IPS-15b (cell line): ENCODE data around the gene RNF212B.
"Not testable (repeated sequence)": the region's sequence is repeated elsewhere in the genome, so short reads cannot be mapped to it uniquely, and the experiment has no call there.

Source experiments
- H3K27me3 ChIP-seq: one replicate; pipeline ENCODE4 v1.6.1; 2013; ENCODE audit warnings: low read length; ENCODE audit not compliant: control insufficient read depth, insufficient read depth
- H3K36me3 ChIP-seq: one replicate; pipeline ENCODE4 v1.6.1; 2013; ENCODE audit warnings: low read length; ENCODE audit not compliant: control insufficient read depth, insufficient read depth
- H3K4me1 ChIP-seq: one replicate; pipeline ENCODE4 v1.6.1; 2013; ENCODE audit warnings: mild to moderate bottlenecking, low read length; ENCODE audit not compliant: control insufficient read depth, insufficient read depth
- H3K4me3 ChIP-seq: one replicate; pipeline ENCODE4 v1.5.1; 2013; ENCODE audit warnings: low read depth, low read length
- H3K9ac ChIP-seq: one replicate; pipeline ENCODE4 v1.6.1; 2013; ENCODE audit warnings: low read depth, mild to moderate bottlenecking, low read length
- H3K9me3 ChIP-seq: one replicate; pipeline ENCODE4 v1.6.1; 2013; ENCODE audit warnings: mild to moderate bottlenecking, low read length; ENCODE audit not compliant: control insufficient read depth, insufficient read depth

Gene RNF212B

GRCh38 chr14:23249824-23250223 is 12.1 kb downstream of the RNF212B start:
- Histone ChIP-seq H3K36me3 (no peaks in the 10 kb centered on the region), H3K9me3 (no peaks in the 10 kb centered on the region), H3K9ac (no peak overlapping the region), H3K27me3 (no peaks in the 10 kb centered on the region), H3K4me1 (peaks cover 22% of the 10 kb centered on the region), H3K4me3 (no peak overlapping the region)

- H3K4me1 ChIP-seq, result peaks cover 22% of the 10 kb centered on the region
- no peak overlapping the region for H3K9ac ChIP-seq
- H3K36me3 ChIP-seq, result no peaks in the 10 kb centered on the region
- no peaks in the 10 kb centered on the region for H3K9me3 ChIP-seq
- no peaks in the 10 kb centered on the region for H3K27me3 ChIP-seq
- no peak overlapping the region for H3K4me3 ChIP-seq
These were observed 14.3 kb downstream of the RNF212B start for GRCh38 chr14:23252006-23252405.

DNA sequence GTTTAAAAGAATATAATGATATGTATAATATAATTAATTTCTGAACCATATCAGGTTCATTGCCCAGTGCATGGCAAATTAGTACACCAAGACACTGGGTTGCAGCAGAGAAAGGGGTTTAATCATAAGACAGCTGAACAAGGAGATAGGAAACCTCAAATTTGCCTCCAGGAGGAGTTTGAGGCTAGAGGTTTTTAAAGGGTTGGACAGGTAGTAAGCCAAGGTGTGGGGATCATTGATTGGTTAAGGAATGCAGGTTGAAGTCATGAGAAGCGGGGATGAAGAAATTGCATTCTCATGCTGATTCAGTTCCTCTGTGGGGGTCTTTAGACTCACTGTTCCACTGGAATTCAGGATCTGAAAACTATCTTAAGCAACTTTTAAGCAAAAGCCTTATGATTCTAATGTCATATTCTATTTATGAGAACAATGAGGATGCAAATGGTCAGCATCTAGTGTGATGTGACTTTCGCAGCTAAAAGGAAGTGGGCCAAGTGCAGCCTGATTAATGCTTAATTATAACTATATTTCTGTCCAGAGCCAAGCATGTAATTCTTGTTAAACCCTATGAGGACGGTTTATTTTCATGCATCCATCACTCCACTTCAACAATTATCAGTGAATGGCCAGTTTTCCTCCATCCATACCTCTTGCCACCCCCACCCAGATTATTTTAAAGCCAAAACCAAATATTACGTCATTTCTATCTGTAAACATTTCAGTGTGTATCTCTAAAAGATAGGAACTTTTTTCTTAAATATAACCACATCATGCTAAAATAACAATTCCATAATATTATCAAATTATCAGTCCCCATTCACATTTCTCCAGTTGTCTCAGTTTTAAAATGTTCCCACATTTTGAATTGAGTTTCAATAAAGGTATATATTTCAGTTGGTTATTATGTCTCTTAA is 14.9 kb downstream of the RNF212B start:
- no peaks in the 10 kb centered on the region for H3K9me3 ChIP-seq
- peaks cover 22% of the 10 kb centered on the region for H3K4me1 ChIP-seq
- no peaks in the 10 kb centered on the region for H3K27me3 ChIP-seq
- H3K9ac ChIP-seq, result no peak overlapping the region
- H3K36me3 ChIP-seq, result no peaks in the 10 kb centered on the region
- H3K4me3 ChIP-seq, result no peak overlapping the region

DNA sequence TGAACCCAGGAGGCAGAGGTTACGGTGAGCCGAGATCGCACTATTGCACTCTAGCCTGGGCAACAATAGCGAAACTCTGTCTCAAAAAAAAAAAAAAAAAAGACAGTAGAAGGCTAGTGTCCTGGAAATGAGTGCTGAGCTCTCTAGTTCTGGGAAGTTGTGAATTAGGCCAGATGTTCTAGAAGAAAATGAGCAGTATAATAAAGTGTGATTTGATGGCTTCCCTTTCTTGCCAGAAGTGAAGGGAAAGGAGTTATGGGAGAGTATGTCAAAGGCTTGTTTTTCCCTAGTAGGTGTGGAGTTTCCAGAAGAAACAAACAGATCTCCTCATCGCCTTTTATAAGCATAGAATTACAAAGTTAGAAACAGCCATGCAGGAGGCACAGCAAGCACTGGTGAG is 20.5 kb downstream of the RNF212B start:
- Histone ChIP-seq H3K9me3 (no peaks in the 10 kb centered on the region), H3K4me3 (no peak overlapping the region), H3K27me3 (no peaks in the 10 kb centered on the region)

GRCh38 chr14:23259426-23259825 is 21.7 kb downstream of the RNF212B start:
- Histone ChIP-seq H3K9ac (no peak overlapping the region), H3K9me3 (no peaks in the 10 kb centered on the region), H3K4me1 (no peaks in the 10 kb centered on the region), H3K4me3 (no peak overlapping the region), H3K36me3 (no peaks in the 10 kb centered on the region), H3K27me3 (no peaks in the 10 kb centered on the region)

More for the DNA sequence above, 20.5 kb downstream of the RNF212B start:
- Histone ChIP-seq H3K36me3 (no peaks in the 10 kb centered on the region), H3K4me1 (peaks cover 1% of the 10 kb centered on the region), H3K9ac (no peak overlapping the region)

DNA sequence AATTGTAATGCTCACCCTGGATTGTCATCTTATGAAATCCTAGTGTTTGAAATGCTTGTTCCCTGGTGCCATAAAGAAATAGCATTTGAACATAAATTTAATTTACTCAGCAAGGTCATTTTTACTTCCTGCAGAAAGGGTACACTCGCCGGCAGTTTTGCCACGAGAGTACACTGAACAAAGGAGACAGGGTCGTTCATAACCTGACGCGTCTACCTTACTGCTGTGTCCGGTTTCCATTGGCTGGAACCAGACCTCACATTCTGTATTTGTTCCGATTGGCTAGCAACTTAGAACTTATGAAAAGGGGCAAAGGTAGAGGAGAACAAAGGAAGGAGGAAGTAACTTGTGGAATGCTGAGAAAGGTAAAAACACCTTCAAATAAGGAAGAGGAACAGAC is 23.1 kb downstream of the RNF212B start:
- H3K9ac ChIP-seq, H3K36me3 ChIP-seq, H3K4me1 ChIP-seq, H3K9me3 ChIP-seq, H3K4me3 ChIP-seq, H3K27me3 ChIP-seq: not testable (repeated sequence)

GRCh38 chr14:23269193-23269592 is 31.5 kb downstream of the RNF212B start:
- Histone ChIP-seq H3K4me3 (no peak overlapping the region), H3K9ac (no peak overlapping the region), H3K9me3 (no peaks in the 10 kb centered on the region), H3K4me1 (no peaks in the 10 kb centered on the region), H3K27me3 (peaks cover 66% of the 10 kb centered on the region), H3K36me3 (no peaks in the 10 kb centered on the region)

DNA sequence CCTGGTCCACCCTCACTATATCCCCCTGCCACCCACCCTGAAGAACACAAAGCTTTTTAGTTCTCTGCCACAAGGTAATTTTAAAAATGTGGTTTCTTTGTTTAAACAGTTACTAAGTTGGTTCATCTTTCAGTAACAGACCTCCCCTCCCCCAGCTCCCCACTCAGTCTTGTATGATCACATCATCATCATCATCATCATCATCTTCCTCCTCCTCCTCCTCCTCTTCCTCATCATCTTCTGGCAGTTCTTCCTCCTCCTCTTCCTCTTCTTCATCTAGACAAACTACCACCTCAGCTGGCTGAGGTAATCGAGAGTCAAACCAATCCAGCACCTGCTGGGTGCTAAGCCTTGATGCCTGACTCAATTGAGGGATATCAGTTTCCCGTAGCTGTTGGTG is 37.7 kb downstream of the RNF212B start:
- Histone ChIP-seq H3K4me1 (peaks cover 8% of the 10 kb centered on the region), H3K9ac (no peak overlapping the region), H3K9me3 (no peaks in the 10 kb centered on the region), H3K36me3 (no peaks in the 10 kb centered on the region), H3K27me3 (peaks cover 79% of the 10 kb centered on the region), H3K4me3 (no peak overlapping the region)

- Histone ChIP-seq H3K36me3 (no peaks in the 10 kb centered on the region), H3K27me3 (peaks cover 78% of the 10 kb centered on the region), H3K4me1 (peaks cover 9% of the 10 kb centered on the region), H3K4me3 (no peak overlapping the region), H3K9me3 (no peaks in the 10 kb centered on the region), H3K9ac (no peak overlapping the region)
These were observed 39.5 kb downstream of the RNF212B start for GRCh38 chr14:23277189-23277588.

GRCh38 chr14:23277928-23278327 is 40.2 kb downstream of the RNF212B start:
- H3K27me3 ChIP-seq, result peaks cover 79% of the 10 kb centered on the region
- H3K9ac ChIP-seq, H3K4me3 ChIP-seq, H3K9me3 ChIP-seq, H3K4me1 ChIP-seq, H3K36me3 ChIP-seq: not testable (repeated sequence)

GRCh38 chr14:23281247-23281646 is 43.5 kb downstream of the RNF212B start:
- H3K36me3 ChIP-seq, result no peaks in the 10 kb centered on the region
- H3K9me3 ChIP-seq, result no peaks in the 10 kb centered on the region
- H3K9ac ChIP-seq, result no peak overlapping the region
- H3K4me1 ChIP-seq, result peaks cover 9% of the 10 kb centered on the region
- peaks cover 70% of the 10 kb centered on the region for H3K27me3 ChIP-seq
- H3K4me3 ChIP-seq, result no peak overlapping the region
